Measurements from ENCODE around the gene RGPD8.
"Not testable (repeated sequence)": the region's sequence is repeated elsewhere in the genome, so short reads cannot be mapped to it uniquely, and the experiment has no call there.

Gene RGPD8

GRCh38 chr2:112434890-112435715 is 1.7 kb upstream of the RGPD8 start:
- not testable (repeated sequence) for DNase-seq

GRCh38 chr2:112433932-112434730 is 686 bp upstream of the RGPD8 start:
- DNase-seq = no peak

- not testable (repeated sequence) for DNase-seq
These were observed 538 bp downstream of the RGPD8 start for GRCh38 chr2:112432735-112433479.

- not testable (repeated sequence) for DNase-seq
These were observed 1.1 kb downstream of the RGPD8 start for GRCh38 chr2:112432390-112432734.

- DNase-seq = not testable (repeated sequence)
These were observed 1.7 kb downstream of the RGPD8 start for GRCh38 chr2:112431587-112432295.

GRCh38 chr2:112424553-112424952 is 8.9 kb downstream of the RGPD8 start:
- DNase-seq = not testable (repeated sequence)

GRCh38 chr2:112416860-112417259 is 16.6 kb downstream of the RGPD8 start:
- DNase-seq = not testable (repeated sequence)

- not testable (repeated sequence) for DNase-seq
These were observed 73.4 kb downstream of the RGPD8 start for GRCh38 chr2:112360055-112360454.

- not testable (repeated sequence) for DNase-seq
These were observed 79.1 kb downstream of the RGPD8 start for GRCh38 chr2:112354335-112354734.

GRCh38 chr2:112352809-112353603 is 80.4 kb downstream of the RGPD8 start:
- DNase-seq = not testable (repeated sequence)

- DNase-seq = not testable (repeated sequence)
These were observed 81.2 kb downstream of the RGPD8 start for GRCh38 chr2:112352292-112352691.

GRCh38 chr2:112345030-112346027 is 88.1 kb downstream of the RGPD8 start:
- DNase-seq = no peak

- no peak for DNase-seq
These were observed 89.4 kb downstream of the RGPD8 start for GRCh38 chr2:112343827-112344585.

- DNase-seq = no peak
These were observed 91.3 kb downstream of the RGPD8 start for GRCh38 chr2:112342067-112342550.

- no peak for DNase-seq
These were observed 92.8 kb downstream of the RGPD8 start for GRCh38 chr2:112340475-112341267.

GRCh38 chr2:112339986-112340385 is 93.5 kb downstream of the RGPD8 start:
- DNase-seq = no peak

GRCh38 chr2:112335600-112335999 is 97.8 kb downstream of the RGPD8 start:
- DNase-seq = no peak

- DNase-seq = no peak
These were observed 101.2 kb downstream of the RGPD8 start for GRCh38 chr2:112332123-112332696.
